Adrenal gland (tissue), 19 donors: ENCODE data around the gene SLC5A8. TPM values are rescaled to one million over a fixed set of nuclear protein-coding genes. Genes with fewer than 3 reads are reported as not detected.

Experiments used
- DNase-seq, 7 donors: peaks; one replicate each; pipeline ENCODE4 v3.0.0-alpha.2; 2019 to 2020
- H3K27ac ChIP-seq, 5 donors: fragments of 200-600 bp; sonication (generic) in 4 of 5; 1 replicate in 3 of 5; 2 replicates in 2 of 5; pipeline versions ENCODE4 v1.5.1 to v1.8.0; 2016 to 2020; ENCODE audit warnings: mild to moderate bottlenecking in 1 of 5
- H3K27me3 ChIP-seq: fragments of 200-600 bp; 2 replicates; pipeline ENCODE4 v1.8.0; 2021
- H3K36me3 ChIP-seq, 2 donors: fragments of 200-600 bp; replicated peaks in 1 of 2; 1 replicate in 1 of 2; 2 replicates in 1 of 2; pipeline versions ENCODE4 v1.5.1 to v1.8.0; 2018 to 2022
- H3K4me1 ChIP-seq, 2 donors: fragments of 200-600 bp; replicated peaks in 1 of 2; 1 replicate in 1 of 2; 2 replicates in 1 of 2; pipeline versions ENCODE4 v1.5.1 to v1.8.0; 2018 to 2021
- H3K4me3 ChIP-seq, 4 donors: fragments of 200-600 bp; sonication (generic) in 3 of 4; one replicate each; pipeline ENCODE4 v1.5.1; 2016 to 2018
- H3K9me3 ChIP-seq, 3 donors: fragments of 200-600 bp; sonication (generic) in 1 of 3; replicated peaks in 1 of 3; 1 replicate in 2 of 3; 2 replicates in 1 of 3; pipeline versions ENCODE4 v1.5.1 to v1.8.0; 2016 to 2021
- POLR2A ChIP-seq, 2 donors: fragments of 450-650 bp; IDR thresholded peaks; one replicate each; pipeline ENCODE4 v1.6.1; 2017; ENCODE audit warnings: antibody characterized with exemption in 2 of 2, mild to moderate bottlenecking in 2 of 2, moderate library complexity in 1 of 2
- WGBS, 4 donors: extraction: QIAGEN DNeasy Blood & Tissue Kit in 2 of 4; methylation state at CpG; one replicate each; pipeline versions ENCODE4 v1.1.5 to v1.1.7; 2013 to 2017; 5-methylcytosine and 5-hydroxymethylcytosine counted together
- intact Hi-C, 2 donors: fragments of 100-400 bp; cut with DNase I; formaldehyde crosslinking; loops; one replicate each; pipeline versions ENCODE4 v1.14.1 to v1.15.0; 2022 to 2023
- long read RNA-seq, 10 donors: library from polyadenylated mRNA in 3 of 10; unstranded in 2 of 10; stranded (forward) in 1 of 10; transcript quantifications; one replicate each; pipeline ENCODE4 v2.0.0 and lab custom pipeline, GENCODE V29; 2021 to 2026
- polyA plus RNA-seq, 3 donors: library from polyadenylated mRNA; stranded (reverse); fragments of 200-250 nt in 2 of 3; fragments of 350-450 nt in 1 of 3; fragmentation: Illumina TruSeq in 1 of 3; extraction: RNeasy Lipid Tissue Mini Kit (QIAGEN cat#74804) in 1 of 3; gene quantifications; one replicate each; pipeline ENCODE4 v1.2.3, GENCODE V29; 2013 to 2014
- total RNA-seq, 9 donors: library from RNA; depleted of rRNA in 4 of 9; stranded (reverse); fragments of >200 nt in 4 of 9; fragments of 120-200 nt in 1 of 9; fragmentation: NEBNext Ultra II Directional in 1 of 9; extraction: Animal tissue kit (Norgen Biotek cat#: 25700) in 1 of 9; gene quantifications; one replicate each; pipeline versions ENCODE4 v1.1.0 to v1.2.4, GENCODE V29; 2013 to 2023
- TF ChIP-seq, protein P1 (sequence below), 6 experiments: fragments of 450-650 bp in 4 of 6; fragments of 200-600 bp in 2 of 6; sonication (generic) in 1 of 6; IDR thresholded peaks; 1 replicate in 5 of 6; 2 replicates in 1 of 6; pipeline versions ENCODE4 v1.5.1 to v1.8.0; 2016 to 2021; ENCODE audit warnings: antibody characterized with exemption in 6 of 6, mild to moderate bottlenecking in 2 of 6, moderate library complexity in 1 of 6
- donor health status: healthy with polysubstance abuse.
- donor health status: Bipolar disorder and iron deficiency.
- donor health status: DM: yes; HTN: yes; CAD: no.
- donor health status: DM: no; HTN: no; CAD: no.
- donor health status: DM: no; HTN: no; CAD: no.
- donor health status: DM: yes; HTN: yes; CAD: no.

SLC5A8 gene, protein sequence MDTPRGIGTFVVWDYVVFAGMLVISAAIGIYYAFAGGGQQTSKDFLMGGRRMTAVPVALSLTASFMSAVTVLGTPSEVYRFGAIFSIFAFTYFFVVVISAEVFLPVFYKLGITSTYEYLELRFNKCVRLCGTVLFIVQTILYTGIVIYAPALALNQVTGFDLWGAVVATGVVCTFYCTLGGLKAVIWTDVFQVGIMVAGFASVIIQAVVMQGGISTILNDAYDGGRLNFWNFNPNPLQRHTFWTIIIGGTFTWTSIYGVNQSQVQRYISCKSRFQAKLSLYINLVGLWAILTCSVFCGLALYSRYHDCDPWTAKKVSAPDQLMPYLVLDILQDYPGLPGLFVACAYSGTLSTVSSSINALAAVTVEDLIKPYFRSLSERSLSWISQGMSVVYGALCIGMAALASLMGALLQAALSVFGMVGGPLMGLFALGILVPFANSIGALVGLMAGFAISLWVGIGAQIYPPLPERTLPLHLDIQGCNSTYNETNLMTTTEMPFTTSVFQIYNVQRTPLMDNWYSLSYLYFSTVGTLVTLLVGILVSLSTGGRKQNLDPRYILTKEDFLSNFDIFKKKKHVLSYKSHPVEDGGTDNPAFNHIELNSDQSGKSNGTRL
- total RNA-seq, result 1 to 10 TPM in 7 of 9 donors, under 1 TPM in 1, not detected in 1; 0.67 to 8.3 (median 2.4) TPM
- 1 to 10 TPM in 1 of 3 donors, under 1 TPM in 2; 0.55 to 1.5 (median 0.64) TPM for polyA plus RNA-seq
- long read RNA-seq, donor 1, result 0 reads
- long read RNA-seq, donor 2, result 0 reads
- long read RNA-seq, donor 3, result 0 reads
- long read RNA-seq, donor 4, result 0 reads
- long read RNA-seq, donor 5, full-length matches to known transcripts, result 3 of 4 reads
- long read RNA-seq, donor 5, partial matches to known transcripts, result 0 of 4 reads
- long read RNA-seq, donor 5, other reads (novel, unspliced or antisense), result 1 of 4 reads
- long read RNA-seq, donor 6, result 0 reads
- long read RNA-seq, donor 7, result 0 reads
- long read RNA-seq, donor 8, result 0 reads
- long read RNA-seq, donor 9, result 0 reads
- long read RNA-seq, donor 10, result 0 reads

DNA sequence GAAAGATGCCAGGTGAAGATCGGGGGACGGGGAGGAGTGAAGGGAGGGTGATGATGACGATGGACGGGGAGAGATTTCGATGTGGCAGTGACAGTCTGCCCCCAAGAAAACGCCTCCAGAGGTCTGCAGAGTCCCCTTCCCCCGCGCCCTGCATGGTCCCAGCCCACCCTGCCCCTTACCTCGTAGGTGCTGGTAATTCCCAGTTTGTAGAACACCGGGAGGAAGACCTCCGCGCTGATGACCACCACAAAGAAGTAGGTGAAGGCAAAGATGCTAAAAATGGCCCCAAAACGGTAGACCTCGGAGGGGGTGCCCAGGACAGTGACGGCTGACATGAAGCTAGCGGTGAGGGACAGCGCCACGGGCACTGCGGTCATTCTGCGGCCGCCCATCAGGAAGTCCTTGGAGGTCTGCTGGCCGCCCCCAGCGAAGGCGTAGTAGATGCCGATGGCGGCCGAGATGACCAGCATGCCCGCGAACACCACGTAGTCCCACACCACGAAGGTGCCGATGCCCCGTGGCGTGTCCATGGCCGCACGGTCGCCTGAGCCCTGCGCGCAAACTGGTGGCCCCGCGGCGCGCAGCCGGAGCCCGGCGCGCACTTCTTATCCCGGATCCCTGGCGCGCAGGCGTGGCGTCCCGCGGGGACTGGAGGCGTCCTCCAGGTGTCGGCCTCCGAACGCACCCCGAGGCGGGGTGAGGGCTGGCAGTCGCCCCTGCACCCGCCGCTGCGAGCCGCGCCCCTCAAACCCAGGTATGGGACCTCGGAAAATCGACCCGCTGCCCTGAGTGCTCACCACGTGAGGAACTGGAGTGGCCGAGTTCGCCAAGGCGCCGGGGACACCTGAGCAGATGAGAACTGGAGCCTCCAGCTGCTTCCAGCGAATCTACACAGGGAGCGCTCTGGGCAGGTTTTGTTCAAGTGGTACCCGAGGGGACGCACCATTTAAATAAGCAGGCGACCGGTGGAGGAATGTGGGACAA is at the start of gene SLC5A8:
TSS of gene SLC5A8 (minus strand) at position 920 of the 984 bp plus-strand sequence. CDS start at position 530, 390 bp downstream.
- Histone ChIP-seq H3K36me3 (no peaks in the 10 kb centered on the region), H3K9me3 (no peaks in the 10 kb centered on the region), H3K27me3 (peaks cover 11% of the 10 kb centered on the region), H3K4me3 (peak within 1 kb of the TSS in 2 of 4 donors; percentile 5 to 43), H3K27ac (no peak within 1 kb of the TSS), H3K4me1 (no peaks in the 10 kb centered on the region)
- intact Hi-C loops, result no loop called here
- TF ChIP-seq, protein P1, sequence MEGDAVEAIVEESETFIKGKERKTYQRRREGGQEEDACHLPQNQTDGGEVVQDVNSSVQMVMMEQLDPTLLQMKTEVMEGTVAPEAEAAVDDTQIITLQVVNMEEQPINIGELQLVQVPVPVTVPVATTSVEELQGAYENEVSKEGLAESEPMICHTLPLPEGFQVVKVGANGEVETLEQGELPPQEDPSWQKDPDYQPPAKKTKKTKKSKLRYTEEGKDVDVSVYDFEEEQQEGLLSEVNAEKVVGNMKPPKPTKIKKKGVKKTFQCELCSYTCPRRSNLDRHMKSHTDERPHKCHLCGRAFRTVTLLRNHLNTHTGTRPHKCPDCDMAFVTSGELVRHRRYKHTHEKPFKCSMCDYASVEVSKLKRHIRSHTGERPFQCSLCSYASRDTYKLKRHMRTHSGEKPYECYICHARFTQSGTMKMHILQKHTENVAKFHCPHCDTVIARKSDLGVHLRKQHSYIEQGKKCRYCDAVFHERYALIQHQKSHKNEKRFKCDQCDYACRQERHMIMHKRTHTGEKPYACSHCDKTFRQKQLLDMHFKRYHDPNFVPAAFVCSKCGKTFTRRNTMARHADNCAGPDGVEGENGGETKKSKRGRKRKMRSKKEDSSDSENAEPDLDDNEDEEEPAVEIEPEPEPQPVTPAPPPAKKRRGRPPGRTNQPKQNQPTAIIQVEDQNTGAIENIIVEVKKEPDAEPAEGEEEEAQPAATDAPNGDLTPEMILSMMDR (IDR thresholded peaks at IDR 0.05), result no peak
- DNase-seq, result peak in 6 of 7 donors; percentile 3 to 57 (median 23)
- WGBS, 4 donors, result 6 to 33% (median 11%) methylated on average over 13 to 80 of the region's 80 CpGs

DNA sequence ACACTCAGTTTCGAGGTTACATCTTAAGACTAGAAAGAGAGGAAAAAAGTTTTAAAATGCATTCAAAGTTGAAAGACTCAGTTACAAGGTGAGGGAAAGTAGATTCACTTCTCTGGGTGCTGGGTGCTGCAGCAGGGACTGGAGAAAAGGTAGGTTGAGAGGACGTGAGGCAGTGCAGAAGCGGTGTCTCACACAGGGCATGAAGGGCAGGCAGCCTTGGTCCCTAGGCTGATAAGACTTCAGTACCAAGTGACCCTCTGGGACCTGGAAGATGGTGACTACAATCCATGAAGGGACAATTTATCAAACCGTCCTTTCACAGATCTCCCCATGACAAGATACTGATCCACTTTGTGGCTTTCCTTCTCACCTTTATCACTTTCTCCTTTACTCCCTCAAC is 47.3 kb upstream of the SLC5A8 start:
- Histone ChIP-seq H3K9me3 (no peaks in the 10 kb centered on the region), H3K27me3 (no peaks in the 10 kb centered on the region), H3K4me3 (no peak overlapping the region), H3K27ac (no peak overlapping the region), H3K4me1 (no peaks in the 10 kb centered on the region), H3K36me3 (no peaks in the 10 kb centered on the region)
- DNase-seq, result no peak
- 72 to 84% (median 79%) methylated on average over 4 of the region's 4 CpGs for WGBS, 4 donors
- intact Hi-C loops, result no loop called here
- TF ChIP-seq, protein P1 (IDR thresholded peaks at IDR 0.05), result no peak
- no peak for TF ChIP-seq POLR2A (IDR thresholded peaks at IDR 0.05)

DNA sequence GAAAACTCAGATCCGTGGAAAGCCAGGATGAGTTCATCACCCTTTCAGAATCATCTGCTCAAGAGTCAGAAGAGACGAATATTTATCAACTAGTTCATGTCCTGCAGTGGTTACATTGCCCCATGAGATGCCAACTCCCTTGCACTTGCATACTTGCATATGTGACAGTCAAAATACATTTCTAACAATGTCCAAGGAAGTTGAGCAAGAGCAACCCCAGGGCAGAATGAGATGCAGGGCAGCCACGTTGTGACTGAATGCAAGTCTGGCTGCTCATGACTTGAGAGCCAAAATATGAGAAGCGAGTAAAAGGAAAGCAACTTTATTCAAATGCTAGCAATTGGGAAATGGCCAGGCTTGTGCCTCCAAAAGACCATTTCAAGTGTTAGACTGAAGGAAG is 46.2 kb upstream of the SLC5A8 start:
- WGBS, 4 donors, result 64 to 75% (median 73%) methylated on average over 4 of the region's 4 CpGs
- no peaks in the 10 kb centered on the region for H3K9me3 ChIP-seq
- intact Hi-C loops, result no loop called here
- DNase-seq, result no peak
- TF ChIP-seq, protein P1 (IDR thresholded peaks at IDR 0.05), result no peak
- TF ChIP-seq POLR2A (IDR thresholded peaks at IDR 0.05), result no peak
- no peaks in the 10 kb centered on the region for H3K36me3 ChIP-seq
- no peaks in the 10 kb centered on the region for H3K27me3 ChIP-seq
- H3K27ac ChIP-seq, result no peak overlapping the region
- H3K4me1 ChIP-seq, result no peaks in the 10 kb centered on the region
- H3K4me3 ChIP-seq, result no peak overlapping the region
